Fibroblast of gingiva (primary cell): ENCODE measurements around the gene SMIM10L2A.
"Not testable (repeated sequence)": the region's sequence is repeated elsewhere in the genome, so short reads cannot be mapped to it uniquely, and the experiment has no call there.

Experiments
- DNase-seq: peaks from one replicate; pipeline ENCODE4 v3.0.0-alpha.2; 2011; ENCODE audit warnings: low read depth

SMIM10L2A gene

DNA sequence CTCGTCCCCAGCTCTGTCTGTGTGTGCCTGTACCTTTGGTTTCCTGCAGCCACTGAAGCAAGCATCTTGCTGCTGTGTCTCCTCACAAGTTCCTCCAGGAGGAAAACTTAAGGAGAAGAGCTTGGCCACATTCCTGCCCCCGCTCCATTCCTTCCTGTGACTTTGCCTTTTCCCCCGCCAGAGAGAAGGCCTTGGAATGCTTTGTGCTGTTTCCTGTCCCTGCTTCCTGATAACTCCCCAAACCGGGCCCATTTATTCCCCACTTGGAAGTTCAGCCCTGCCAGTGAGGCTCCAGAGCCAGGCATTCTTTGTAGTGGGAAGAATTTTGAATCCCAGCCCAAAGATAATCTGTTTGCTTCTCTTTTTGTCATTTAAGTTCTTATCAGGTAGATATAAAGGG, 33.1 kb downstream of the SMIM10L2A start:
- no peak for DNase-seq

DNA sequence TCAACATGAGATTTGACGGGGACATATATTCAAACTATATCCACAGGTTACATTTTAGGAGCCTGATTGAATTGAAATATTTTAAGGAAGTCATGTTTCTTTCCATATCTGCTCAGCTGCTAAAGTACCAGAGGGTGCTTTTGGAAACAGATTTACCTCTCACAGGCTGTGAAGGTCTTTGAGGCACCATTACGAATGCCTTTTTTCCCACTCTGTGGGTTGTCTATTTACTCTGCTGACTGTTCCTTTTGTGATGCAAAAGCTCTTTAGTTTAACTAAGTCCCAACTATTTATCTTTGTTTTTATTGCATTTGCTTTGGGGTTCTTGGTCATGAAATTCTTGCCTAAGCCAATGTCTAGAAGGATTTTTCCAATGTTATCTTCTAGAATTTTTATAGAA, 40.0 kb downstream of the SMIM10L2A start:
- not testable (repeated sequence) for DNase-seq

DNA sequence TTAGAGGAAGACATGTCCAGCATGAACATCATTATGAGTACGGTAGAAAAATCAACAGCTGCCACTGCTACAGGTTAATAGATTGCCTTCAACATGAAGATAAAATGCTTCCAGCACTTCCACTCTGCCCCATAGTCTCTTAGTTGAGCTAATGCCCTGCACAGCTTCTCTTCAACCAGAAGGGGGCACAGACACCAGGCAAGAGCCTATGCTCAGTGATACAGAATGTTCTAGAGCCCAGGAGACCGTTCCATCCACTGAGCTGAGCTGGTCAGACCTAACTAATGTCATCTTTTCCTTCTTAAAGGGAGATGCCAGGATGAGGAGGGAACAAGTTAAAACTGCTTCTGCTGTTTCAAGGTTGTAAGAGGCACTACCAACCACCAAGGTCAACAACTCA, 42.2 kb downstream of the SMIM10L2A start:
- no peak for DNase-seq

DNA sequence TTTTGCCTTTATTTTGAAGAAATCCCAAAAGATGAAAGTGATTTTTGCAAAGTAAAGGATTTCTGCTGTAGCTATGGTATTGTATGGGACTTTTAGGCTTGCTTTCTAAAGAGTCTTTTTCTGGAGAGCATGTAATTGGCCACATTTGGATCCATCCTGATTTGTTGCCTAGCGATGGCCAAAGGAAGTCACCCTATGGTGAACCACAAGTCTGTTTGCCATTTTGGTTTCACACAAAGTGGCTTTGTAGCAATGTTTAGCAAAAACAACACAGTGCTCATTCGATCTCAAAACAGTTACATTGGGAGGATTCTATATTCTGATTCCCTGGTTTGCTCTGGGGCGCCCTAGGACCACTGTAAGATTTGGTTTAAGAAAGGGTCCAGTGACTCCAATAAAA, 54.6 kb downstream of the SMIM10L2A start:
- DNase-seq: no peak

DNA sequence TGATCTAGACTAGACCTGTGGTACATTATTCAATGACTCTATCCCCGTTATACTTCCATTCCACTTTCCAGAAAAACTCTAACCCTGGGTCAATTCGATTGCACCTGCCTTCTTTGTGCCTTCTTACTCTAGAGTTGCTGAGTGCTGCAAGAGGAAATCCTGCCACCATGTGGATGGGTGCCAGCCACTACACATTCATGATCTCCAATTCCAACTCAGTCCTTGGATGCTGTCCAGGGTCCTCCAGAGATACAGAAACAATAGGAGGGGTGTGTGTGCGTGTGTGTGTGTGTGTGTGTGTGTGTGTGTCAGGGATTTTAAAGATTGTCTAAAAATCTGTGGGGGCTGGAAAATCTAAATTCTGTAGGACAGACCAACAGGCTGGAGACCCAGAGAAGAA, 55.8 kb downstream of the SMIM10L2A start:
- DNase-seq: peak; percentile 44
